NOMO-1 treated with DMSO at 0.1 percent for 48 hours (cell line): ENCODE data around the gene KCNQ1.
A peak's percentile ranks its signal among the peaks of the same experiment; 100 is the strongest.

Experiments used
- DNase-seq: peaks from one replicate; lab custom pipeline; 2025; ENCODE audit not compliant: unreplicated experiment; lab: John Stamatoyannopoulos, UW

Gene KCNQ1

DNA sequence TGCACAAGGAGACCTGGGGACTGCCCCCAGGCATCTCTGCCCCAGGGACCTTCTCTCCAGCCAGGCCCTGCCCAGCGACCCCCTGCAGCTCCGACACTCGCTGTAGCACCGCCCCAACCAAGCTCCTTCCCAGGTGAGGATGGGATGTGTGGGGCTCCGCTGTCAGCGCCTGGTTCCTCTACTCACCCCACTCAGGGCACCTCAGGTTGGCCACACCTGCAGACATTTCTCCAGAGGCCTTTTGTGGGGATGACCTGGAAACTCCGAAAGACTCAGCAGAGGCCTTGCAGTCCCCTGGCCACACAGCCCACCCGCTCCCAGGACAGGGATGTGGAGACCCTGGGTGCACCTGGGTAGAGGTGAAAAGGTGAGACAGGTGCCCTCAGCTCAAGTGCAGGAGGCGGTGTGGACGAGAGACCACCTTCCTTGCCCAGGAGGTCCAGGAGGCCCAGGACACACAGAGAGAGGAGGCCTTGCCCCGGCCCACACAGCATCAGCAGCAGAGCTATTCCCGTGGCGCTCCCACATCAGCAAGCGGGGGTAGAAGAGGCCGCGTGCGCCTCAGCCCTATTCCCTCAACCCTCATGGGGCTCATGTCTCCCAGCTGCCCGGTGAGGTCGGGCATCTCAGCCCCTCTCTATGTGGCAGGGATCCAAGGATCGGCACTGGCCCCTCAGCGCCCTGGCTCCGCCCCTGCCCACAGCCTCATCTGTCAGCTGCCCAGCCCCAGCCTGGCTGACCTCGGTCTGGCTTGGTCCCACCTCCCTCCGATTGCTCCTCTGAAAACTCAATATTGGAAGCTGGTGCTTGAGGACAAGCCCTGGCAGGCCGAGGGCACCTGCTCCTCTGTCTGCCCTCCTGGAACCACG lies 21.4 kb upstream of the KCNQ1 start:
- no peak for DNase-seq

DNA sequence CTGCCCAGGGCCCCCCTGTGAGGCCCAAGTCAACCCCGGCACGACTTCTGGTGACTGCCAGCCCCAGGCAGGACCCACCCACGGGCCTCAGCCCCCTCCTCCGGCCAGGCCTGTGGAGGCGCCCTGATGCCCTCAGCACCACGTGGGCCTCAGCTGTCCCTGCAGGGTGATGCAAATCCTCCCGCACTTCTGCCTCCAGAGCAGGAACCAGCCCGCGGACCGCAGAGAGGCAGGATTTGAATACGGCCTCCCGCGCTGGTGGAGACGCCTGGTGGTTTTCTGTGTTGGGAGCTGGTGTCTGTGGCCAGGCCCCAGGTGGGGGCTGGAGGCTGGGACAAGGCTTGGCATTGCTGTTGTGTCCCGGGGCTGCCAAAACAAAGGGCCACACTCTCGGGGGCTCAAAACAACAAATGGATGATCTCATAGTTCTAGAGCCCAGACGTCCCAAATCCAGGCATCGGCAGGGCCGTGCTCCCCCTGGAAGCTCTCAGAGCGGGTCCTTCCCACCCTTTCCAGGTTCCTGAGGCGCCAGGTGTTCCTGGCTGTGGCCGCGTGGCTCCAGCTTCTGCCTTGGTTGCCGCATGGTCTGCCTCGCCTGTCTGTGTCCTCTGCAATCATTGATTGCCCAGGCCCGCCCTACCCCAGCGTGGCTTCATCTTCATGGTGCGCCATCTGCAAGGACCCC lies 19.9 kb upstream of the KCNQ1 start:
- DNase-seq = no peak

DNA sequence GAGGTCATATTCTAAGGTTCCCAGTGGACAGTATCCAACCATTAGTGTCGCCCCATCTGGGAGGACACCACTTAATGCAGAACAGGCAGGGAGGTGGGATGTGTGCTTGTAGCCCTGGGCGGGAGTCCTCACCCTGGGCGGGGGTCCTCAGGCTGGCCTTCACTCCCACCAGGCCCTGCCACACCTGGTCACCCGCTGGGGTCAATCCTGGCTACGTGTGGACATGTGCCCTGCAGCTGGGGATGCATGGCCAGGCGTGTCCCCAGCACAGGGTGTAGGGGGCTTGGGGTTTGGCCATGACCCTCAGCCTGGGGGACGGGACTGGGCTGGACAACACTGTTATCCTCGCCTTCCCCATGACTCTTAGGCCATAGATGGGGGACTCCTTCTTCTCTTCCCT lies 19.3 kb upstream of the KCNQ1 start:
- no peak for DNase-seq

DNA sequence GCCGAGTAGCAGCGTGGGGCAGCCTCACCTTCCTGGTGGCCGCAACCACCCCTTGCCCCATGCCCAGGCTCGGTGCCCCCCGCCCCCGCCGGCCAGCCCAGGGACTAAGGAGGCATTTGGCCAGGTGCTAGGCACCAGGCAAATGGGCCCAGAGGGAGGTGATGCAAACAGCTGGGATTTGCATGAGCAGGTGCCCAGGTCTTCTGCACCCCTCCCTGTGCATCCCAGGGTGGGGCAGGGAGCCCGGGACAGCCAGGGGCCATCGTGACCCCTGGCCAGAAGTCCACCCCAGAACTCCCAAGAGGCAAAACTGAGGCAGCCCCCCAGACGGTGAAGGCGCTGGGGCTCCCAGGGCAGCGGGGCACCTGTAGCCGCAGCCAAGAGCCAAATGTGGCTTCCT lies 18.6 kb upstream of the KCNQ1 start:
- DNase-seq = no peak

DNA sequence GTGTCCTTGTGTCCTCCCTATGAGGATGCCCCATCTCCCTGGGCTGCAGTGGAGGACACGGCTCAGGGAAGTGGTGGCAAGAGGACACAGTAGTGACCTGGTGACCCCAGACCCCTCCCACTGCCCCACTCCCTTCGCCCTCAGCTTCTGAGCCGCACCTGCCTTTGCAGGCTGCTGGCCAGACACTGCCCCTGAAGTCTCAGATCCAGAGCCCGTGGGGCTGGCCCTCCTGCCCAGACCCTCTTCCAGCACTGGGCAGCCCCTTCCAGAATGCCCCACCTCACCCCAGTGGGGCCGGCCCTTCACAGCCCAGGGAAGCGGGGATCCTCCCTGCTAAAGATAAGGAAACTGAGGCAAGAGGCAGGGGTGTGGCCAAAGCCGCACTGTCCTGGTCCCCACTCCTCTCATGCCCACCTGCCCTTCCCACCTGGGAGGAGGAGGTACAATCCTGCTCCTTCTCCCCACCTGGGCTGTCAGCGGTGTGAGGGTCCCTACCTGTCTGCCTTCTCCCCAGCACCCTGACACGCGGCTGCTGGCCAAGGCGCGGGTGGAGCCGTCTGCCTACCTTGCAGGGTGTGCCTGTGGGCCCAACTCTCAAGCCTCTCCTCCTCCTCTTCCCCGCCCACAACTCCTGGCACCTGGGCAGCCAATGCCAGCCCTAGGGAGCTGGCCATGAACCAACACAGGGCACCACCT lies 17.8 kb upstream of the KCNQ1 start:
- DNase-seq = no peak

DNA sequence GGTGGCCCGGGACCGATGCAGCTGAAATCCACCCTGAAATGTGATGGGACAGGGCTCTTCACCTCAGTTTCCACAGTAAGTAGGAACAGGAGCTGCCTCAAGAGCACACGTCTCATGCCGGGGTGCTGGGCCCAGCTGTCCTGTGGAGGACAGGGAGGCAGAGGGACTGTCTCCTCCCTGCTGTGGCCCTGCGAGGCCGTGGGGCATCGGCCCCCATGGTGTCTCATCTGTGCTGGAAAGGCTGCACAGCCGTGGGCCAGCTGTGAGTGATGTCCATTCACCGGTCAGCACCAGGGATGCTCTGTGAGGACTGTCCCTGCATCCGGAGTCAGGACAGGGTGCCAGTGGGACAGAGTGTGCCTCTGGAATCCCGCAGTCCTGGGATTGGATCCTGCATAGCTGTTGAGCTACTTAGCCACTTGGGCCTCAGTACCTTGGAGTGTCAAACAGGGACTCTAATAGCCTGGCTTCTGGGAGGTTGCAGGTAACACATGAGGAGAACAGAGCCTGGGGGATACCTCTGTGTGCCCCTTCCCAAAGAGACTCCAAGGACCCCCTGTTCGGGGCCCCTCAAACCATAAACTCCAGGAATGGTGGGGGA lies 17.0 kb upstream of the KCNQ1 start:
- DNase-seq = no peak

DNA sequence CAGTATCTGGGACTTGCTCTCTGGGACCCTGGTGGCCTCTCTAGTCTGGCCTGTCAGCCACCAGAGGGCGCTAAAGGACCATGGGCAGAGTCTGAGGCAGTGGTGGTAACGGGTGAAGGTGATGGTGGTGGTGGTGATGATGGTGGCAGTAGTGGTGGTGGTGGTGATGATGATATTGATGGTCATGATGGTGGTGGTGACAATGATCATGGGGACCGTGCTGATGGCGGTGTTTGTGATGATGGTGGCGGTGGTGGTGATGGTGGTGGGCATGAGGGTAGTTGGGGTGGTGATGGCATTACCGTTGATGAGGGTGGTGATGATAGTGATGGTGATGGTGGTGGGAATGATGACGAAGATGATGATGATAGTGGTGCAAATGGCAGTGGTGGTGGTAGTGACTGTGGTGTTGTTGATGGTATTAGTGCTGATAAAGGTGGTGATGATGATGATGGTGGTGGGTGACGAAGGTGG lies 16.4 kb upstream of the KCNQ1 start:
- peak; percentile 54 for DNase-seq

DNA sequence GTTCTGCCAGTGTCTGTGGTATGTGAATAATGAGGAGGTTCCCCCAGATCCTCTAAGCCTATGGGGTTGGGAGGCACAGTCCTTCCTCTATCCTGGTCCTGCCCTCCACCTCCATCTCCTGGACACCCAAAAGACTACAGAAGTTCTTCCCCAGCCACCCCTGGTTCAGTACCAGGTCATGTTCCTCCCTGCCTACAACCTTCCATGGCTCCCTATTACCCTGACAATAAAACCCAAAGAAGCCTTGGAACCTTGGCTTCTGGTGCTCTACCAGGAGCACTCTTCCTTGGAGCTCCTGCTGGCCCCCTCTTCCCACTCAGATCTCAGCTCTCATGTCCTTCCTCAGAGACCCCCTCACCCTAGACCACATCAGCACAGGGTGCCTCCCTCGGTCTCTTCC lies 13.4 kb upstream of the KCNQ1 start:
- no peak for DNase-seq

DNA sequence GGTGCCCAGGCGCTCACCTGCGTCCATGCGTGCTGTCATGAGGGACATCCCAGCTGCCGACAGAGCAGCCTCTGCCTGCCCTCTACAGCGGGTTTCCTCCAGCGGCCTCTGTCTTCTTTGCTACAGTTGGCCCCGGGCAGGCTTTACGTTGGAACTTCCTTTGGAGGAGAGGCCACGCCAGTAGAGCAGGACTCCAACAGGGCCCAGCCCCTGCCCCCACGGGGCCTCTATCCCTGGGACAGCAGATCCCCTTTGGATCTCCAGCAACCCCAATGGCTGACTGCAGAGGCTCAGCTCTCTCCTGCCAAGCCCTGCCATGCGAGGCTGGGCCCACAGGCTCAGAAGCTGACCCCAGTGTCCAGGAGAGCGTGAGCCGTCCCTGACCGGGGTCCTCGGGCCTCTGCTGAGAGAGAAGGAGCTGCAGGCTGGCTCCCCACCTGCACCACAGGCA lies 12.6 kb upstream of the KCNQ1 start:
- no peak for DNase-seq

DNA sequence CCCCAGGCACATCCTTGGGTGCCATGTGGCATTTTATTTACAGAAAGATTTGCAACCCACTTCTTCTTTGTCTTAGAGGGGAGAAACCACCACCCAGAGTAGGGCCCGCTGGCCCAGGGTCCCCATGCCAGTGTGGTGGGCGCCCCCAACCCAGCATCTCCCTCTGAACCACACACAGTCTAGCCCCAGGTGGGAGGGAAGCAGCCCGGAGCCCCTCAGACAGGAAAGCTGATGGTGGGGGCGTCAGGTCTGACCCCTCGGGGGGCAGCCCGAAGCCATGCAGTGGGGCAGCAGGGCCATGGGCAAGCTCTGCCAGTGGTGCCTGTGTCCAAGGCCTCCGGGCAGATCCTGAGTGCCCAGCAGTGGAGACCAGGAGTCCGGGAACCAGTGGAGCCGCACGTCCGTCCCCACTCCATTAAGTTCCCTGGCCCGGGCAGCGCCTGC lies 12.2 kb upstream of the KCNQ1 start:
- DNase-seq = no peak

DNA sequence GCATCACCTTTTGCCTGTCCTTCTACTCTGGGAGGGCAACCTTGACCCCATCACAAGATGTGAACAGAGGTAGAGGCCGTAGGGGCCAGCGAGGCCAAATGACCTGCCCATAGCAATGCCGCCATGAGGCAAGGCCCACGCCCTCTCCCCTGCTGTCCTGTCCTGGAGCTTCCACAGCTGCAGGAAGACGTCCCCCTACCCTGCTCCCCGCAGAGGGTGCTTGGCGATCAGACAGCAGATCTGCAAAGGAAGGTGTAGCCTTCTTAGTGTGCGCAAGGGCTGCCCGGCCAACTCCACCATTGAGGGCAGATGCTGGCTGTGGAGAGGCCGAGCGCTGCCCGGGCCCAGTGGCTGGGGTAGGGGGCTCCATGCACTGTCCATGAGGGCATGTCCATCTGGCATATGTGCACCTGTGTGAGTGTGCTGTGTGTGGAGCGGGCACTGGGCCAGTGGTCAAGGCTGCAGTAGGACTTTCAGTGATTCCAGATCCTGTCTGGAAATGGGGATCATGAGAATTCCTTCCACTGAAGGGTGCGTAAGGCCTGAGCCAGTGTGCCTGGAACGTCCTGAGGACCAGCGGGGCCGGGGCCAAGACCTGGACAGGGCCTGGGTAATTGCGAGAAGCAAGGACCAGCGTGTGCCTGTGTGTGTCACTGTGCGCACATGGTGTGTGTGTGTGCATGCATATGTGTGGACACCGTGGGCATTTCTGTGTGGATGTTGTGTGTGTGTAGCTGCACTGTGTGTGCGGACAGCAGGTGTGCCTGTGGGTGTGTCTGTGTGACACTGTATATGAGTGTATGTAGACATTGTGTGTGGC lies 11.5 kb upstream of the KCNQ1 start:
- DNase-seq = no peak

DNA sequence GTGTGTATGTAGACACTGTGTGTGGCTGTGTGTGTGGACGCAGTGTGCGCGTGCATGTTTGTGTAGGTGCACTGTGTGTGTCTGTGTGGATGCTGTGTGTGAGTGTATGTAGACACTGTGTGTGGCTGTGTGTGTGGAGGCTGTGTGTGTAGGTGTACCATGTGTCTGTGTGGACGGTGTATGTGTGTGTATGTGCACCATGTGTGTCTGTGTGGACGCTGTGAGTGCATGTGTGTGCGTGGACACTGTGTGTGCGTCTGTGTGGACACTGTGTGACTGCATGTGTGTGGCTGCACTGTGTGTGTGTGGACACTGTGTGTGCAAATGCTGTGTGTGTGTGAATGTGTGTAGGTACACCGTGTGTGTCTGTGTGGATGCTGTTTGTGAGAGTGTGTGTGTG lies 10.8 kb upstream of the KCNQ1 start:
- DNase-seq = no peak

DNA sequence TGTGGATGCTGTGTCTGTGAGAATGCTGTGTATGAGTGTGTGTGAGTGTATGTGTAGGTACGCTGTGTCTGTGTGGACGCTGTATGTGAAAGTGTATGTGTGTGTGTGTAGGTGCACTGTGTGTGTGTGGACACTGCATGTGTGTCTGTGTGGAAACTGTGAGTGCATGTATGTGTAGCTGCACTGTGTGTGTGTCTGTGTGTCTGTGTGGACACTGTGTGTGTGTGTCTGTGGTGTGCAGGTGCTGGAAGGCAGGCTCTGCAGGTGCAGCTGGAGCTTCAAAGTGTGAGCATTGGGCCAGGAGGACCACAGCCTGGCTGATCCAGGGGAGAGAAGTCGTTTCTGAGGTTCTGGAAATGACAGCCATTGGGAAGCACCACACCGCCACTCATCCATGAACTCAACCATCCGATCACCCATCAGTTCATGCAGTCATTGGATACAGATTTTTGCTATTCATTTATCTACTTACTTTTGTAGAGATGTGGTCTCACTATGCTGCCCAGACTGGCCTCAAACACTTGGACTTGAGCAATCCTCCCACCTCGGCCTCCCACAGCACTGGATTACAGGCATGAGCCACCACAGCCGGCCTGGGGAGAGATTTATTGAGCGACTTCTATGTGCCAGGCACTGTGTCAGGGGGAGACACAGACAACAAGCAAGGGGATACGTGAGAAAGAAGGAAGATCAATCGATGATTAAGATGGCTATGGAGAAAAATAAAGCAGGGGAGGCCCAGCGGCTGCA lies 10.1 kb upstream of the KCNQ1 start:
- DNase-seq = no peak

DNA sequence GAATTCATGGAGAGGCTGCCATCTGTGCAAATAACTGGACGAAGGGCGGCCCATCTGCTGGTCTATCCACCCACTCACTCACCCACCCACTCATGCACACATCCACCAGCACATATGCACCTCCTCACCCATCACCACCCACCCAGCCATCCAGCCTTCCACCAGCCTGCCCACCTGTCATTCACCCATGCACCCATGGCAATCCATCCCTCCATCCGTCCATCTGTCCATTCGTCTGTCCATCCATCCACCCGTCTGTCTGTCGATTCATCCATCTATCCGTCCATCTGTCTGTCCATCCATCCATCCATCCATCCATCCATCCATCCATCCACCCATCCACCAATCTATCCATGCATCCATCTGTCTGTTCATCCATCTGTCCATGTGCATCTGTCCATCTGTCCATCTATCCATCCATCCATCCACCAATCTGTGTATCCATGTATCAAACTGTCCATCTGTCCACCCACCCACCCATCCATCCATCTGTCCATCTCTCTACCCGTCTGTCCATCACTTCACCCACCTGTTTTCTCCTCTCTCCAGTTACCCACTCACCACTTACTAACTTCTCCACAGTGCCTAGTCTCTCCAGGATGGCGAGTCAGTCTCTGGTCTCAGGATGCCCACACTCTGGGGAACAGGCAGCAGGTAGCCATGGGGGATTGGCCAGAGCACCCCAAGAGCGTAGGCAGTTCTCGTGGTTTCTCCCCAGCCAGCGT lies 9.4 kb upstream of the KCNQ1 start:
- no peak for DNase-seq

DNA sequence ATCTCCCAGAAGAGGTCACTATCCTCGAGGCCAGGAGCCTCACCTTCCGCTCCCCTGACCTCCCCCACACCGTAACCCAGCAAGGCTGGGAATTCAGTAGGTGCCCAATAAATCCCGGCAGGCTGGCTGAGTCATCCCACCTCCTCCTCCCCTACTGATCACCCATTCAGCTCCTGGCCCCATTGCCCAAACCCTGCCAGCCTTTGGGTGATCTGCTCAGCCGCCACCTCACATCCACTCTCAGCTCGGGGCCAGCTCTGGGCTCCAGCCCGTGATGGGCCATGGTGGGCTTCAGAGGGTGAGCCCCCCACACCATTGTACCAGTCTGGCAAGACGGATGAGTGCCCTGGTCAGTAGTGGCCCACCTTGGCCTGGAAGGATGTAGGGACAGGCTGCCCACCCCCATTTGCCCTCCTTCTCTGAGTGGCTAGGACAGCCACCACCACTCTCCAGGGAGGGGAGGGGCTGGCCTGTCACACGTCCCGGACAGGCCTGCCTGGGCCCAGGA lies 8.7 kb upstream of the KCNQ1 start:
- no peak for DNase-seq

DNA sequence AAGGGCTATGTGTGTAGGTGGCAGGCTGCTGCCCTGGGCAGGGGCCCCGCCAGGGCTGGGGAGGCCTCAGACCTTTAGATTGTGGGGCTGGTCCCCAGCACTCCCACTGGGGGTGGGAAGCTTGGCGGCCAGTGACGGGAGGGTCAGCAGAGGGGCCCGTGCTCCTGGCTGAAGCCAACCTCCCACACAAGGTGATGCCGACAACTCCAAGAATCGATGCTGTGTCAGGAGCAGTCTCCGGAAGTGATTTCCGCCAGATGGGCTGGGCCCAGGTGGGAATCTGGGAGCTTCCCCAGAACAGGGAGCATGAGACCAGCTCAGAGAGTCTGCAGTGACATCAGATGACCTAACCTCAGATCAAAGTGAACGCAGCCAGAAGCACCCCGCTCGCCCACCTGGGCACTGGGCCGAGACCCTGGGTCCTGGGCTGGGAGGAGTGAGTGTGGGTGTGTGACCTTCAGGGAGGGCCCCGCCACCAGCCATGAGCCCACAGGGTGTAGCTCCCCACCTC lies 8.2 kb upstream of the KCNQ1 start:
- no peak for DNase-seq

DNA sequence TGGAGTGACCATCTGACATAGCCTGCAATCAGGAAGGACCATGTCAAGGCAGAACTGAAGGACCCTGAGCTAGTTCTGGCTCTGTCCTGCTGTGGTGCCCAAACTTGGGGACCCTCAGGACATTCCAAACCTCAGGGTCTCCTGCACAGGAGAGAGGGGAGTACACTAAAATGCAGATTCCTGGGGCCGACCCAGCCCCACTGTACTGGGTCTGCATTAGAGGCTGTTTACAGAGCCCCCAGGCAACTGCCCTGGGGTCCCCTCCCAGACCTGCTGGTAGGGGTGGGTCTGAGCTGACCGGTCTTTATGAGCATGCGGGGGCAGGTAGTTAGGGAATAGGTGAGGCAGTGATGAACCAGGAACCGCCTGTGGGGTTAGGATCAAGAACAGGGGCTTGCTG lies 7.3 kb upstream of the KCNQ1 start:
- DNase-seq = no peak

DNA sequence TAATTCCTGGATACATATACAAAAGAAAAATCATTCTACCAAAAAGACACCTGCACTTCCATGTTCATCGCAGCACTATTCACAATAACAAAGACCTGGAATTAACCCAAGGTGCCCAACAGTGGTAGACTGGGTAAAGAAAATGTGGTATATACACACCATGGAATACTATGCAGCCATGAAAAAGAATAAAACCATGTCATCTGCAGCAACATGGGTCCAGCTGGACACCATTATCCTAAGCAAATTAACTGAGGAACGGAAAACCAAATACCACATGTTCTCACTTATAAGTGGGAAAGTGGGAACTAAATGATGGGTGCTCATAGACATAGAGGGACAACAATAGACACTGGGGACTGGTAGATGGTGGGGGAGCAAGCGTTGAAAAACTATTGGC lies 5.0 kb upstream of the KCNQ1 start:
- DNase-seq = no peak

DNA sequence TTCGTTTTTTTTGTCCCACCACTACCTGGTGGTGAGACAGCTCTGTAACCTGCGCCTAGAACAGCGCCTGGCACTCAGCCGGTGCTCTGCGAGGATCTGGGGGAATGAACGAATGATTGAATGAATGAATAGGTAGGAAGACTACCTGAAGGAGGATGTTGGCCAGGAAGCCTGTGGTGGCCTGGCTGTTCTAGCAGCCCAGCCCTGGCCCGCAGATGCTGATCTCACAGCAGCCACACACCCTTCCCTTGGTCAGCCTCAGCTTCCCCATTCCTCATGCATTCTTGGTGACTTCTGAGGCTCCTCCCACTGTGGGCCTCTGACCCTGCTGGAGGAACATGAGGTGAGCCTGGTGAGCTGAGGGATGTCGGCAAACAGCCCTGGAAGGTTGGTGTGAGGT lies 4.2 kb upstream of the KCNQ1 start:
- DNase-seq = no peak
